ENCODE measurements around the gene APOL1.
"Not testable (repeated sequence)": the region's sequence is repeated elsewhere in the genome, so short reads cannot be mapped to it uniquely, and the experiment has no call there.

GRCh38 chr22:36271951-36272350 is 19.0 kb downstream of the APOL1 start:
- not testable (repeated sequence) for TF ChIP-seq CTCF, POLR2A (IDR thresholded peaks at IDR 0.05)
